H4 (cell line): ENCODE measurements around the gene SORBS1. TPM values are rescaled to one million over a fixed set of nuclear protein-coding genes. Genes with fewer than 3 reads are reported as not detected.

ENCODE experiments used
- DNase-seq: peaks from one replicate; pipeline ENCODE4 v3.0.0-alpha.2; 2015; ENCODE audit warnings: low spot score
- total RNA-seq: library from RNA; depleted of rRNA; stranded (reverse); fragments of >200 nt; shearing (Covaris generic); gene quantifications from 2 replicates; pipeline ENCODE4 v1.2.3, GENCODE V29; 2014; rRNA removed

The SORBS1 gene
- total RNA-seq: 1.4 and 4.0 TPM in 2 replicates

DNA sequence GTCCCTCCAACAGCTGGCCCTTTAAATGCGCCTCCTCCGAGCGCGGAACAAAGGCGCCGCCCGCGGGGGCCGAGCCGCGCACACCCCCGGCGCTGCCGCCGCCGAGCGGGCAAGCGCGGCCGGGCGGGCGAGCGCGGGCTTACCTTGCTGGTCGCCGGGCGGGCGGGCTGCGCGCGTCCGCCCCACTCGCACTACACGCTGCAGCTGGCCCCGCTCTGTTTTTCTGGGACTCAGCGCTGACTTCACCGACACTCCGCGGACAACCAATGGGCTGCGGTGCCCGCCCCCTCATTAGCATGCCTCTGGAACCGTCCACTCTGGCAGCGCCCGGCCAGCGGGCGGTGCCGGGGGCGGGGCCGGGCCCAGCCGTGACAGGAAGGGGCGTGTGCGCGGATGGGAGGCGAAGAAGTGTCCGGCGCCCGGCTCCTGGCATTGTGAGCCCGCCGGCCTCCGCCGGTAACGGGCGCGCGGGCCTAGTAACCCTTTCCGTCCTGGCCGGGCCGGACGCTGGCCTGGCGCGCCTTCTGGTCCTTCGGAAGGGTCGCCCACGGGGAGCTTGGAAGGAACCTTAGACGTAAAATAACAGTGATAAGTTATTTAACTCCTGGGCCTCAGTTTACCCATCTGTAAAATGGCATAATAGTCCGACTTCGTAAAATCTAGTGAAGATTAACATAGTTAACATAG lies at the start of gene SORBS1:
Gene SORBS1 (minus strand): TSS at position 195 of the 687 bp plus-strand sequence. CDS start 120,236 bp downstream, outside the sequence.
- peak; percentile 95 for DNase-seq

- no peak for DNase-seq
These were observed 49.6 kb upstream of the SORBS1 start for GRCh38 chr10:95610727-95611126.

DNA sequence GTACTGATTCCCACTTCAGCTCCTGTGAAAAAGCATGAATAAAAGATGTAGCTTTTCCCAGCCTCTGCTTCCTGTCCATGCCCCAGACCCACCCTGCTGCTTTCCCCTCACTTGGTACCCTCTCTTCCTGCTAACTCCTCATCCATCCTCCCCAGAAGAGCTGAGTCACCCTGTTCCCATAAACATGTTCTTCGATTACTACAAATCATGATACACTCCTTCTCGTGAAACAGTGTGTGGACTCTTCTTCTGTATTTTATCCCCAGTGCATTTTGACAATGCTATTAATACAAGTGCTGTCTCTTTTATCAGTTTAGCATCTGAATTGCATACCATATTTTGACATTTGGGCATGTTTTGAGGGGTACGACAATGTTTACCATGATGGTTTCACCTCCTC lies 45.8 kb upstream of the SORBS1 start:
- no peak for DNase-seq

- no peak for DNase-seq
These were observed 44.0 kb upstream of the SORBS1 start for GRCh38 chr10:95605163-95605562.

DNA sequence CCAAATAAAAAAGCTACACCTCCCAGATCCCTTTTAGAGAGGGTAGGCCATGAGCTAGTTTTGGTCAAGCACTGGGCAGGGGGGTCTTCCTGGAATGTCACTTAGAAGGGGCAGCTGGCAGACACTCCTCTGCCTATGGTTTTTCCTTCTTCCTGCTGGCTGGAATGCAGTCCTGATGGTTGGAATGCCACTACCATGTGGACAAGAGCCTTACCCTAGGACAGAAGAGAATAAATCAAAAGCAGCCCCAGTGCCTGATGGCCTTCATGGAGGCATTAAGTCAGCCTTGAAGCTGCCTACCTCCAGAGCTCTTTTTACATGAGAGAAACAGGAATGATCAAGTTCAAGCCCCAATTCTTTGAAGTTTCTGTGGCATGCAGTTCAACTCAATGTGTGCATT lies 43.5 kb upstream of the SORBS1 start:
- DNase-seq: no peak

DNA sequence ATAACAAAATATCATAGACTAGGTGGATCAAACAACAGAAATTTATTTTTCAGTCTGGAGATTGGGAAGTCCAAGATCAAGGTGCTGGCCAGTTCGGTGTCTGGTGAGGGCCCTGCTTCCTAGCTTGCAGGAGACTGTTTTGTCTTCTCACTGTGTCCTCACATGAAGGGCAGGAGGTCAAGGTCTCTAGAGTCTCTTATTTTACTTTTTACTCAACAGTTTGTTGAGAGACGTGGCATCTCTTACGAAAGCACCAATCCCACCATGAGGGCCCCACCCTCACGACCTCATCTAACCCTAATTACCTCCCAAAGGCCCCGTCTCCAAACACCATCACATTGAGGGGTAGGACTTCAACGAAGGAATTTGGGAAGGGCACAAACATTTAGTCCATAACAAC lies 41.2 kb upstream of the SORBS1 start:
- DNase-seq: no peak

GRCh38 chr10:95601116-95601719 lies 40.0 kb upstream of the SORBS1 start:
- peak; percentile 86 for DNase-seq

DNA sequence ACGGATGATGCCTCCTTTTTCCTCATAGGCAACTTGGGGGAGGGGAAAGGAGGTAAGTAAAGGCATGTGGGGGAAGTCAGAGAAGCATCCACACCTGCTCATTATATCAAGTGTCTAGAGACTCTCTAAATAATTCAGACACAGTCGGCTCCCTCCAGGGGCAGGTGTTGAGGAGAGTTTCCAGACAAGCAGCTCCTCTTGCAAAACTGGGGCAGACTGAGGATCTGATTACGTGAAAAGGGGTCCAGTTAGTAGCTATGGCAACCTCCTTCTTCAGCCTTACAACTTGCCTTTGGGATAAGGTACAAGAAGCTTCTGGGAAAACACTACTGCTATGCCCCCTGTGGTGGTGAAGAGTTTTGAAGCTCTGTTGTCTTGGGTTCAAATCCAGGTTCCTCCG lies 39.0 kb upstream of the SORBS1 start:
- no peak for DNase-seq

DNA sequence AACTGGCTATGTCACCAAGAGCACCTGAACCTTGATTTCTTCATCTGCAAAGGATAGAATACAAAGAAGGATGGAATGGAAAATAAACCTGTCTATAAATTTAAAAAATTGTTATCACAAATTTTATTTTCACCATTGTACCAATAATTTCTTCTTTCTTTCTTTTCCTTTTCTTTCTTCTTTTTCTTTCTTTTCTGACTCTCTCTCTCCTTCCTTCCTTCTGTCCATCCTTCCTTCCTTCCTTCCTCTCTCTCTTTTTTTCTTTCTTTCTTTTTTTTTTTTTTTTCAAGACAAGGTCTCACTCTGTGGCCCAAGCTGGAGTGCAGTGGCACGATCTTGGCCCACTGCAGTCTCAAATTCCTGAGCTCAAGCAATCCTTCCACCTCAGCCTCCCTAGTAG lies 36.6 kb upstream of the SORBS1 start:
- no peak for DNase-seq

- DNase-seq: no peak
These were observed 26.9 kb upstream of the SORBS1 start for GRCh38 chr10:95588025-95588424.

DNA sequence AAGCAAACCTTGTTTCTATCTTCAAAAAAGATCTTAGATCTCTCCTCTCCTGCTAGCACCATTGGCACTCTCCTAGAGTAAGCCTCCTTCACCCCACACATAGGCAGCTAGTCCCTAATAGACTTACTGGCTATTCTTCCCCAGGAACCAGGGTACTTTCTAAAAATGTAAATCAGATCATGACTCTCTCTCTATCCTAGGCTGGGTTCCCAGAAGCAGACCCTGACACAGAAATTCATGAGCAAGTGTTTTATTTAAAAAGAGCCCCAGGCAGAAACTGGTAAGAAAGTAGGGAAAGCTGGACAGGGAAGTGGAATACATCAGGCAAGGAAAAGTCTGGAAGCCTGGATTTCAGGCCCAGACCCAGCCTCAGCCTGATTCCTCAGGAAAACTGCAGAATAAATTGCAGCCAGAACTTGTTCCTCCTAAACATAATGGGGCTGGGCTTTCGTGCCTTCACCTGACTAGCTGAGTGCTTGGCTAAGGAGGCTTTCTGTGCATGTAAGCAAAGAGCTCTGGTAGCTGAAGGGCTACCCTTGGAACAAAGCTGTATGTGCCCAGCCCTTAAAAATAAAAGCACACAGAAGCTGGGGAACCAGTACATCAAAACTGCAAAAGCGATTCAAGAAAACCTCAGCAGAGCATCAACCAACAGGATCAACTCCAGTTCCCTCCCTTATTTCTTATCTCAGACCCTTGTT lies 18.8 kb upstream of the SORBS1 start:
- DNase-seq: no peak

DNA sequence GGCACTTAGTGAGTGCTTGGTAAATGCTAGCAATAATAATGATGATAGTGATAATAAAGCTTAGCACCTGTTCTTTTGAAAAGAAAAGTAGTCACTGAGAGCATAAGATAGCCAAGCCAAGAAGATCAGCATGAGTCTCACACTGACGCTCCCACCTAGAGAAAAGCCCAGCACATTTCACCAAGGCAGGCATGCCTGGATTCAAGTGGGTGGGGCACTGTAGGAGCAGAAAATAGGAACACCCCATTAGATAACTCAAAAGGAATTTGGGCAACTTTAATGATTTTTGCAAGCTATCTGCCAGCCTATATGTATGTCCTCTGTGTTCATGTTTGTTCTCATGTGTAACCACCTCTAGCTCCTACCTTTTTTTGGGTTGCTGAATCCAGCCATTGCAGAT lies 18.1 kb upstream of the SORBS1 start:
- no peak for DNase-seq

DNA sequence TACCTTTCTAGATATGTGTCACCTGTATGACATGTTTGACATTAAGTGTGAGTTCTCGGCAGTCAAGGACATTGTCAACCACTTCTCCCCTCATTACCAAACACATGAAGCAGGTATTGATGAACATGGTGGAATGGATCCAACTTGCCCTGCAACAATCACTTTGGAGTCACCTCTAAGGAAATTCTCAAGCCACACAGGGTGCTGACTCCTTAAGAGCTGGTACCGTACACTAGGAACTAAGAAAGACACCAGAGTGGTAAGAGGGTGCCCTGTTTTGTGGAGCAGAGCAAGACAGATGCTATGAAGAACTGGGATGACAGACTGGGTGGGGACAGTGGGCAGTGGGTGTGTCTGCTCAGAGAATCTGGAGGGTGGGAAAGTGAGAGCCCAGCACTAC lies 17.4 kb upstream of the SORBS1 start:
- no peak for DNase-seq

GRCh38 chr10:95574649-95575365 lies 13.6 kb upstream of the SORBS1 start:
- DNase-seq: no peak

DNA sequence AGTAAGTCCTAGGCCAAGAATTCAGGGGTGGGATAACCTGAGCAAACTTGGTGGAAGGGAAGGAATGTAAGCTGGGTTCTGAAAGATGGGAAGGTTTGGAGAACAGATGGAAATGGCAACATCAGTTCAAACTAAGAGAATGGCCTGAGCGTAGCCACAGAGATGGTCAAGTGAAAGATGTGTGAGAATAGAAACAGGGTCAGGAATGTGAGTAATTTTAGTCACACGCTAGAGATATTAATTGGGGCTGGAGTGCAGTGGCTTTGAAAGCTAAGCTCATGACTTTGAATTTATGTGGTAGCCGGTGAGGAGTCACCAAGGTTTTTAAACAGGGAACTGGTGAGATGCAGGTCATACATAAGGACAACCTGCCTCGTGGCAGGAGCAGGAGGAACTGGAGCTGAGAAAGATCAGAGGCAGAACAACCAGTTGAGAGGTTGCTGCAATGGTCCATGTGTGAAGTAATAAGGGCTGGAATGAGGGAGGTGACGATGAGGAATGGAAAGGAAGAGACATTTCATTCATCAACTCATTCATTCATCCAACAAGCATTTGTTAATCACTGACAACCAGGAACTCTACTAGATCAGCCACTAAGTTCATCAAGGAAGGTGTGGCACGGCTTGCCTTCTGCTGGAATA lies 12.9 kb upstream of the SORBS1 start:
- DNase-seq: no peak

DNA sequence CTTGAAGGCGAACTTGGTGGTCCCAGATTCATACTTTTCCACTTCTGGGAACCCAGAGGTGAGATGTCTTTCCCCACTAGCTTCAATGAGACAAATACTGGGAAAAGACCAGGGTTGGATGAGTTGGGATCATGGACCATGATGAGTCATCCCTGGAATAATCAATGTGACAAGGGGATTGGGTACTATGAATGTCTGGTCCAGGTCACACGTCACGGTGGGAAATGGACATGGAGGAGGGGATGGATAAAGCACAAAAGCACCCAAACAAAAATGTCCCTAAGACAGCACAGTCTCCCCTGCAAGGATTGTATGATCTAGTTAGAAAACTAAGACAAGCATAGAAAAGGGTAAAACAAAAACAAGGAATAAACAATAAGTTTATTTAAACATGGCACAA lies 12.4 kb upstream of the SORBS1 start:
- DNase-seq: no peak

GRCh38 chr10:95572131-95572820 lies 11.1 kb upstream of the SORBS1 start:
- DNase-seq: no peak

DNA sequence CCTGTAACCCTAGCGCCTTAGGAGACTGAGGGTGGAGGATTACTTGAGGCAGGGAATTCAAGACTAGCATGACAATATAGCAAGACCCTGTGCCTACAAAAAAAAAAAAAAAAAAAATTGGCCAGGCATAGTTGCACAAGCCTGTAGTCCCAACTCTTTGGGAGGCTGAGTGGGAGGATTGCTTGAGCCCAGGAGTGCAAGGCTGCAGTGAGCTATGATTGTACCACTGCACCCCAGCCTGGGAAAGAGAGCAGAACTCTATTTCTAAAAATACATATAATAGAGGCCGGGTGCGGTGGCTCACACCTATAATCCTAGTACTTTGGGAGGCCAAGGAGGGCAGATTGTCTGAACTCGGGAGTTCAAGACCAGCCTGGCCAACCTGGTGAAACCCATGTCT lies 10.2 kb upstream of the SORBS1 start:
- DNase-seq: no peak

DNA sequence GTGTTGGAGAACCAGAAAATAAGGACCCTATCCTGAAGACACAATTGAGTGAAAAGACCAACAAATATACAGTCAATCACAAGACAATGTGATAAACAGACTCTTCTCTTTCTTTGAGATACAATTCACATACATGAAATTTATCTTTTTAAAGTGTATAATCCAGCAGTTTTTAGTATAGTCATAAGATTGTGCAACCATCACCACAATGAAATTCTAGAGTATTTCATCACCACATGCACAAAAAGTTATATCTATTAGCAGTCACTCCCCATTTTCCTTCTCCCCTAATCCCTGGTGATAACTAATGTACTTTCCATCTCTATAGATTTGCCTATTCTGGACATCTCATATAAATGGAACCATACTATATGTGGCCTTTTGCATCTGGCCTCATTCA lies 8.2 kb upstream of the SORBS1 start:
- no peak for DNase-seq

- DNase-seq: no peak
These were observed 6.9 kb upstream of the SORBS1 start for GRCh38 chr10:95567903-95568630.

DNA sequence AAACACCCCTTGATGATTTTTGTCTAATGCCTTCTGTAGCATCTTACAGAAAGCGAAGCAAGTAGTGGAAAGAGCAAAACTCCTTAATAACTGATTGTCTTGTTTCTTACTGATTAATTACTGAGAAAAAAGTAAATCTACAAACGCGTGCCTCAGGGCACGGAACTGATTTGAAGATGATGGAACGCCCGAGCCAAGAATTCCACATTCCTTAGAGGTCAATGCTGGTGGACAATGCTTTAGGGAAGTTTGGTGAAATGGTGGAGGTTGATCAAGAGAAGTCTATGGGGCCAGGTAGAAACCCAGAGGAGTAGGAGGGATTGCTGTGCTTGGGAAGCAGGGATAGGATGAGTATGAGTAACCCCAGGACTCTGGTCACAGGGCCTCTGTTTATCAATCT lies 5.0 kb upstream of the SORBS1 start:
- no peak for DNase-seq
